DND-41 (cell line): Measurements from ENCODE around the gene TRIM34.

ENCODE experiments used
- ATAC-seq: fragments of 200-7000 bp; cut with Tn5 transposase; 3 replicates; pipeline ENCODE4 v1.9.1; 2021; ENCODE audit warnings: low read depth; ENCODE audit not compliant: insufficient read depth
- DNase-seq: peaks from one replicate; pipeline ENCODE4 v3.0.0-alpha.2; 2020
- H2AFZ ChIP-seq: 2 replicates; pipeline ENCODE4 v1.6.0; 2012; ENCODE audit warnings: low read depth, low read length
- H3K27ac ChIP-seq: 2 replicates; pipeline ENCODE4 v1.5.1; 2012; ENCODE audit warnings: low read length, inconsistent platforms
- H3K27me3 ChIP-seq: fragments of 200-600 bp; sonication (generic); 2 replicates; pipeline ENCODE4 v1.6.0; 2012; ENCODE audit warnings: low read length, mild to moderate bottlenecking, inconsistent platforms; ENCODE audit not compliant: insufficient read depth, poor library complexity
- H3K36me3 ChIP-seq: 2 replicates; pipeline ENCODE4 v1.5.1; 2012; ENCODE audit warnings: low read length, inconsistent platforms; ENCODE audit not compliant: insufficient read depth
- H3K4me1 ChIP-seq: 2 replicates; pipeline ENCODE4 v1.5.1; 2012; ENCODE audit warnings: mild to moderate bottlenecking, low read length; ENCODE audit not compliant: insufficient read depth
- H3K4me2 ChIP-seq: 2 replicates; pipeline ENCODE4 v1.6.0; 2012; ENCODE audit warnings: mild to moderate bottlenecking, moderate library complexity, low read length, inconsistent platforms; ENCODE audit not compliant: insufficient read depth
- H3K4me3 ChIP-seq, 2 experiments: fragments of 200-600 bp in 1 of 2; shearing (Covaris generic) in 1 of 2; 2 replicates each; pipeline ENCODE4 v1.5.1; 2012 to 2016; ENCODE audit warnings: inconsistent platforms in 2 of 2, low read length in 2 of 2, mild to moderate bottlenecking in 2 of 2, low read depth in 1 of 2, moderate library complexity in 1 of 2
- H3K79me2 ChIP-seq: 2 replicates; pipeline ENCODE4 v1.6.0; 2012; ENCODE audit warnings: low read length, inconsistent platforms; ENCODE audit not compliant: insufficient read depth
- H3K9ac ChIP-seq: 2 replicates; pipeline ENCODE4 v1.6.0; 2012; ENCODE audit warnings: low read depth, mild to moderate bottlenecking, inconsistent platforms, low read length, moderate library complexity
- H3K9me3 ChIP-seq: 2 replicates; pipeline ENCODE4 v1.5.1; 2012; ENCODE audit warnings: low read length, moderate library complexity, mild to moderate bottlenecking, inconsistent platforms; ENCODE audit not compliant: insufficient read depth, severe bottlenecking
- H4K20me1 ChIP-seq: 2 replicates; pipeline ENCODE4 v1.6.0; 2012; ENCODE audit warnings: low read length; ENCODE audit not compliant: insufficient read depth
- EZH2 ChIP-seq: IDR thresholded peaks from 3 replicates; pipeline ENCODE4 v1.6.1; 2012; ENCODE audit warnings: borderline replicate concordance, low read depth, mild to moderate bottlenecking, moderate library complexity, low read length, inconsistent platforms; ENCODE audit not compliant: severe bottlenecking
- TF ChIP-seq, protein P1 (sequence below): IDR thresholded peaks from 2 replicates; pipeline ENCODE4 v1.5.1; 2012; ENCODE audit warnings: borderline replicate concordance, low read length, moderate library complexity, mild to moderate bottlenecking; ENCODE audit not compliant: poor library complexity, severe bottlenecking; ENCODE audit errors: extremely low read depth

Gene TRIM34

GRCh38 chr11:5621580-5621979 lies 3.2 kb upstream of the TRIM34 start:
- Histone ChIP-seq H3K9ac (no peak overlapping the region), H2AFZ (no peak overlapping the region), H4K20me1 (no peaks in the 10 kb centered on the region), H3K9me3 (no peaks in the 10 kb centered on the region), H3K4me3 (no peak overlapping the region), H3K27me3 (no peaks in the 10 kb centered on the region), H3K4me1 (peaks cover 23% of the 10 kb centered on the region), H3K79me2 (no peaks in the 10 kb centered on the region), H3K36me3 (no peaks in the 10 kb centered on the region), H3K27ac (no peak overlapping the region), H3K4me2 (no peak overlapping the region)
- TF ChIP-seq EZH2: no peak
- TF ChIP-seq, protein P1, sequence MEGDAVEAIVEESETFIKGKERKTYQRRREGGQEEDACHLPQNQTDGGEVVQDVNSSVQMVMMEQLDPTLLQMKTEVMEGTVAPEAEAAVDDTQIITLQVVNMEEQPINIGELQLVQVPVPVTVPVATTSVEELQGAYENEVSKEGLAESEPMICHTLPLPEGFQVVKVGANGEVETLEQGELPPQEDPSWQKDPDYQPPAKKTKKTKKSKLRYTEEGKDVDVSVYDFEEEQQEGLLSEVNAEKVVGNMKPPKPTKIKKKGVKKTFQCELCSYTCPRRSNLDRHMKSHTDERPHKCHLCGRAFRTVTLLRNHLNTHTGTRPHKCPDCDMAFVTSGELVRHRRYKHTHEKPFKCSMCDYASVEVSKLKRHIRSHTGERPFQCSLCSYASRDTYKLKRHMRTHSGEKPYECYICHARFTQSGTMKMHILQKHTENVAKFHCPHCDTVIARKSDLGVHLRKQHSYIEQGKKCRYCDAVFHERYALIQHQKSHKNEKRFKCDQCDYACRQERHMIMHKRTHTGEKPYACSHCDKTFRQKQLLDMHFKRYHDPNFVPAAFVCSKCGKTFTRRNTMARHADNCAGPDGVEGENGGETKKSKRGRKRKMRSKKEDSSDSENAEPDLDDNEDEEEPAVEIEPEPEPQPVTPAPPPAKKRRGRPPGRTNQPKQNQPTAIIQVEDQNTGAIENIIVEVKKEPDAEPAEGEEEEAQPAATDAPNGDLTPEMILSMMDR: no peak
- no peak for ATAC-seq
- no peak for DNase-seq

DNA sequence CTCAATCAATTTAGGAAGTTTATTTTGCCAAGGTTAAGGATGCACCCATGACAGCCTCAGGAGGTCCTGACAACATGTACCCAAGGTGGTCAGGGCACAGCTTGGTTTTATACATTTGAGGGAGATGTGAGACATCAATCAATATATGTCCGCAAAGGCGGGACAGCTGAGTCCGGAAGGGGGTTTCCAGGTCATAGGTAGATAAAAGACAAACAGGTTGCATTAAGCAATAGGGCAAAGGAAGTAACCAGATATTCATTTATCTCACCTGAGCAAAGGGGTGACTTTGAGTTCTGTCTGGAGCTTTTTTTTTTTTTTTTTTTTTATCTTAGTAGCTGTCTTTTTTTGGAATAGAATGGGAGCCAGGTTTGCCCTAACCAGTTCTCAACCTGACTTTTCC lies 2.0 kb upstream of the TRIM34 start:
- Histone ChIP-seq H3K79me2 (no peaks in the 10 kb centered on the region), H3K27ac (no peak overlapping the region), H3K9ac (no peak overlapping the region), H3K36me3 (no peaks in the 10 kb centered on the region), H3K9me3 (no peaks in the 10 kb centered on the region), H3K4me2 (no peak overlapping the region), H3K4me1 (peaks cover 23% of the 10 kb centered on the region), H2AFZ (no peak overlapping the region), H3K4me3 (no peak overlapping the region), H4K20me1 (no peaks in the 10 kb centered on the region), H3K27me3 (no peaks in the 10 kb centered on the region)
- TF ChIP-seq, protein P1: no peak
- TF ChIP-seq EZH2: no peak
- DNase-seq: no peak
- ATAC-seq: no peak

DNA sequence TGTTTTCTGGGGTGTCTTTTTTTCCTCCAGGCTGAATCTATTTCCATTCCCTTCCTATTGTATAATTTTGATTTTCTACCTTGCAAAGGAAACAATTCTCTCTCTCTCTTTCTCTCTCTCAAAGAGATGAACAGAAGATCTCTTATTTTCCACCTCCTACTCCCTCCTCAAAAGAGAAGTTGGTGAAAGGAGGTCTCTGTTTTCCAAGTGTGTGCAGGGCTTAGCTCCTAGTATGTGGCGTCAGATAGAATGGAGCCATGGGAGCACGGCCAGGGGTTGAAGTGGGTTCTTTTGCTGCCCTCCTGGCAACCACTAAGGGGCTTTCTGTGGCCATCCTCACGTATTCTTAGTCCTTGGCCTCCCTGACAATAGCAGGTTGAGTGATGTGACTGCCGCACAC lies 480 bp downstream of the TRIM34 start:
- ATAC-seq: no peak
- H2AFZ ChIP-seq: peak overlapping the region; percentile 91
- H3K27me3 ChIP-seq: no peaks in the 10 kb centered on the region
- no peaks in the 10 kb centered on the region for H3K79me2 ChIP-seq
- peak overlapping the region; percentile 80 for H3K4me2 ChIP-seq
- H3K9me3 ChIP-seq: no peaks in the 10 kb centered on the region
- peak overlapping the region; percentile 33 to 74; a peak in 3 of 4 replicates for H3K4me3 ChIP-seq
- H3K4me1 ChIP-seq: peaks cover 23% of the 10 kb centered on the region
- H3K36me3 ChIP-seq: no peaks in the 10 kb centered on the region
- peak overlapping the region; percentile 80 for H3K27ac ChIP-seq
- DNase-seq: no peak
- H4K20me1 ChIP-seq: no peaks in the 10 kb centered on the region
- peak overlapping the region; percentile 60 for H3K9ac ChIP-seq
- no peak for TF ChIP-seq EZH2
- TF ChIP-seq, protein P1: no peak

GRCh38 chr11:5626196-5626595 lies 1.4 kb downstream of the TRIM34 start:
- Histone ChIP-seq H3K27ac (no peak overlapping the region), H2AFZ (no peak overlapping the region), H3K4me2 (peak overlapping the region; percentile 80), H3K79me2 (no peaks in the 10 kb centered on the region), H4K20me1 (no peaks in the 10 kb centered on the region), H3K36me3 (no peaks in the 10 kb centered on the region), H3K4me1 (peaks cover 23% of the 10 kb centered on the region), H3K27me3 (no peaks in the 10 kb centered on the region), H3K9ac (no peak overlapping the region), H3K9me3 (no peaks in the 10 kb centered on the region), H3K4me3 (no peak overlapping the region)
- no peak for ATAC-seq
- TF ChIP-seq, protein P1: no peak
- no peak for TF ChIP-seq EZH2
- DNase-seq: no peak
